GM18499 (cell line): ENCODE results near the gene BARHL2.

Source experiments
- ATAC-seq: cut with Tn5 transposase; IDR thresholded peaks from one replicate; pipeline ENCODE4 v1.9.1; 2021; ENCODE audit warnings: moderate number of reproducible peaks; ENCODE audit not compliant: insufficient read depth, unreplicated experiment

BARHL2 gene

GRCh38 chr1:90725657-90726424 is 8.7 kb upstream of the BARHL2 start:
- ATAC-seq = no peak

GRCh38 chr1:90724926-90725656 is 8.0 kb upstream of the BARHL2 start:
- ATAC-seq = no peak

DNA sequence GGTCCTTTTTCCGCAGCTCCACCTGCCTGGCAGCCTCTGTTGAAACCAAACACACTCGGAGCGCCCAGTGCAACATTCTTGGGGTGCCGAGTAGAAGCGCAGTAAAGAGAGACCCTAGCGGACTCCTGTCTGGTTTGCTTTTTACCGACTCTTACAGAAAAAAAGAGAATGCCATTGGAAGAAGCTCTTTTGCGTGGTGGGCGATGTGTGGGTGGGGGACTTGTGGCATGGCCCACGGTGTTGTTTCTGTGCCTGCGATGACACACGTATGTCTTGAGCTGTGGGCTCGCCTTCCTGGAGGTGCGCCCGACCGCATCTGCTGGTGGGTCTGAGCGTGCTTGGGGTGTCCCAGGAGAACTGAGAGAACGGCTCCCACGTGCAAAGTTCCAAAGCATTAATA is 7.3 kb upstream of the BARHL2 start:
- ATAC-seq = no peak

DNA sequence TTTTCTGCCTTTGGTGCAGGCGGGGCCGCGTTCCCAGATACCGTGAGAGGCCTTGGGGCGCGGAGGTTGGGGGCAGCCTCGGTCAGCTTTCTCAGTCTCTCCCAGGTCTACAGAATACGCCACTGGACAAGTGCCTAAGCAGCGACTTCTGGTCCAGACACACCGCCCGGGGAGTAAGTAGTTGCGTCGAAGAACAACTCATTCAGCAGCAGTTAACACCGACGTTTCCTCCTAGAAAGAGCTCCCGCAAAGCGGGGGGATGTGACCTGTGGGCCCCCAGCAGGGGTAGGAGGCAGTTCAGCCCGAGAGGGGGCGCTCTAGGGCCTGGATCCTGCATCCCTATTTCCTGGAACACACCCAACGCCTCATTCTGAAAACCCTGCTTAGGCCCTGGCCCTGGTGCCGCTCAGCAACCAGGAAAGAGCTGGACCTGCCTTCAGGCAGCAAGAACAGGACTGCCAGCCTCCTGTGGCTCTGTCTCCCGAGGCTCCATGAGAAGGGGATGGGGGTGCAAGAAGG is 6.5 kb upstream of the BARHL2 start:
- no peak for ATAC-seq

- no peak for ATAC-seq
Observed at GRCh38 chr1:90722874-90723589, 5.9 kb upstream of the BARHL2 start.

- ATAC-seq = no peak
Observed at GRCh38 chr1:90721210-90722194, 4.4 kb upstream of the BARHL2 start.

DNA sequence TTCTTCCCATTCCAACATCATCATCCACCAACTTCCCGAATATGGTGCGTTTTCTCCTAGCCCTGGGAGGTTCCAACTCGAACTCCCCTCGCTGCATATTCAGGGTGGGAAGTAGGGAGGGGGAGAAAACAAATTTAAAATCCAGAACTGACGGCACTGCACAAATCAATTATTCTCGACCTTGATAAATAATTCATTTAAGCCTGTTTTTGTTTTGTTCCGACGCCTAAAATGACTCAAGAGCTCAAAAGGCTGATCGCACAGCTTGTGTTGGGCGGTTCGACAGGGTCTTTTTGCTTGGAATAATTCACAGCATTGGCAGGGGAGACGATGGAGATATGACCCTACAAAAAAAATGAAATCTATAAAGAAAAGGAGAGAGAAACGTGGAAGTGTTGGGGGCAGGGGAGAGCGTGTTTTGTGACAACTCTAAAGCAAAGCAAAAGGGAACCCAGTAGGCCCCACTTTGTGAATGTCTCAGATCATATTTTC is 3.1 kb upstream of the BARHL2 start:
- ATAC-seq = no peak

- ATAC-seq = no peak
Observed at GRCh38 chr1:90719330-90720144, 2.4 kb upstream of the BARHL2 start.

- no peak for ATAC-seq
Observed at GRCh38 chr1:90718411-90719329, 1.6 kb upstream of the BARHL2 start.

- no peak for ATAC-seq
Observed at GRCh38 chr1:90717665-90718410, 736 bp upstream of the BARHL2 start.

DNA sequence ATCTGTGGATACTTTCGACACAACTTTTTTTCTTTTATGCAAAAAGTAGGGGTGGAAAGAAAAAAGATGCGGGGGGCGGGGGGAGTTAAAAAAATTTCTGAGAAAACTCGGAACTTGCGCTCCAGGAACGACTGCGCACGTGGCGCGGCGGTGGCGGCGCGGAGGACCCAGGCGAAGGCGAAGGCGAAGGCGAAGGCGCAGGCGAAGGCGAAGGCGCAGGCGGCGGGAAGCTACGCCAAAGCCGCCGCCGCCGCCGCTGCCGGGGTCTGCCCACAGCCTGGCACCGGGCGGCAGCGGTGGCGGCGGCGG is 208 bp upstream of the BARHL2 start:
- no peak for ATAC-seq

- ATAC-seq = no peak
Observed at GRCh38 chr1:90716243-90716551, 905 bp downstream of the BARHL2 start.

- ATAC-seq = no peak
Observed at GRCh38 chr1:90715309-90715708, 1.8 kb downstream of the BARHL2 start.

GRCh38 chr1:90714521-90714951 is 2.6 kb downstream of the BARHL2 start:
- no peak for ATAC-seq

DNA sequence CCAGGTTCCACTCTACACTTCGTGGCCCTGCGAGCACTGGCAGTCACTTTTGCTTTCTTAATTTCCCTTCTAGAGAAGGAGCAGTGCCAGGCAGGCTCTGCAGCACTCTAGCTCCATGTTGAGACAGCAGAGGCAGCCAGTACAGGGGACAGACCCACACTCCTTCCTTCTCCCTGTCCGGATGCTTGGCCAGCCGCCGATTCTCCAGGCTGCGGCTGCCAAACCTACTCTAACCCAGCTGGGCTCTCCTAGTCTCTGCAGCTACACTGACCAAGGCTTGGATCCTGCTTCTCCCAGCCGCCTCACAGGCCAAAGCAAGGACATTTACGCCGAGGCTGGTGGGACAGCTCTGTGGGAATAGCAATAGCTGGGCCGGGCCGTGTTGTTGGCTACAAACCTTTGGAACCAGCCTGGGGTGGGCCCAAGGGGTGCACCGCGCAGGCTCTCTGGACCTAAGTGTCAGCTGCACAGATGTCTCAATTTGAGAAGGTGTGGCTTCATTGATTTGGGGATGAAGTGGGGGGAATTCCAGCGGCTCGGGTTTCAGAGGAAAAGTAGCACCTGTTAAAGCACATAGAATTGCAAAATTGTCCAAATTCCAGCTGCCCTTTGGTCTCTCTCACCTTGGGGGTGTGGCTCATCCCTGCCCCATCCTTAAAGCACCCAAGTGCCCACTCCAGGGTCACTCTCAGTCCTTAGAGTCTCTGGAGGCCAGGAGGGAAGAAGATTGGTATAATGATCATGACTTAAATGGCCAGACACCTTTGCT is 3.2 kb downstream of the BARHL2 start:
- ATAC-seq = no peak

DNA sequence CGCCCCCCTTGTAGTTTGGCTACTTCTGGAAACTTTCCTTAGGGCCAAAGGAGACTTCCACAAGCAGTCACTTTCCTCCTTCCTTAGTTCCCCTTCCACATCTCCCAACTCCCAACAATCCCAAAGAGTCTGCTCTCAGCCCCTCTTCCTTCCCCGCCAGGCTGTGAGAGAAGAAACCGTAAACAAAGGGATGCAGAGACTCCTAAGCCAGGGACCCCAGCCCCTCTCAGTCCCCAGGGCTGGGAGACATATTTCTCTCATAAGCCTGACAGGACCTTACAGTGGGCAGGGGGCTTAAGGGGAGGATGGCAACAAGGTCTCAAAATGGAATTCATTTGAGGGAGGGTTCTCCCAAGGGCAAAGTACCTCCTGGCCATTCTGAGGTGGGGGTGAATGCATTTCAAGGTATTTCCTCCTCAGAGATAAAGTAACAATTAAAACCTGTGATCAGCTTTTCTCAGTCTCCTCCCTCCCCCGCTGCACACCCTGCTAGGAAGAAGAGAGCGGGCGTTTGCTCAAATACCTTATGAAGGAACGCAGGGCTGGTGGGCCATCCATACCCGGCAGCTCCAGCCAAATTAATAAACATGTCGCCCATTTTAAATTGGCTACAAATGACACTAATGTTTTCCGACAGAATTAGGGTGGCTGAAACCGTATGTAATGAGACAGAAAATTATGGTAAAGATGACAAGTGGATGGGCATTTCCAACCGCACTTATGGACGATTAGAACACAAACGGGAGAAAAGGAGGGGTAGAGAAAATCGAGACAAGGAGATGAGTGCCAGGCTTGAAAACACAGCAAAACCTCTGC is 4.0 kb downstream of the BARHL2 start:
- ATAC-seq = no peak
